Sigmoid colon (tissue), 4 donors: ENCODE measurements around the gene CNOT10.

Experiments
- EP300 ChIP-seq, 4 donors: sonication (generic); formaldehyde crosslinking; IDR thresholded peaks; one replicate each; pipeline ENCODE4 v1.6.1; 2017; ENCODE audit warnings: antibody characterized with exemption in 4 of 4
- TF ChIP-seq, protein P1 (sequence below), 4 experiments: fragments of 450-650 bp in 3 of 4; fragments of 200-600 bp in 1 of 4; IDR thresholded peaks; one replicate each; pipeline ENCODE4 v1.5.1; 2016 to 2019; ENCODE audit warnings: antibody characterized with exemption in 4 of 4, mild to moderate bottlenecking in 3 of 4, moderate library complexity in 2 of 4

DNA sequence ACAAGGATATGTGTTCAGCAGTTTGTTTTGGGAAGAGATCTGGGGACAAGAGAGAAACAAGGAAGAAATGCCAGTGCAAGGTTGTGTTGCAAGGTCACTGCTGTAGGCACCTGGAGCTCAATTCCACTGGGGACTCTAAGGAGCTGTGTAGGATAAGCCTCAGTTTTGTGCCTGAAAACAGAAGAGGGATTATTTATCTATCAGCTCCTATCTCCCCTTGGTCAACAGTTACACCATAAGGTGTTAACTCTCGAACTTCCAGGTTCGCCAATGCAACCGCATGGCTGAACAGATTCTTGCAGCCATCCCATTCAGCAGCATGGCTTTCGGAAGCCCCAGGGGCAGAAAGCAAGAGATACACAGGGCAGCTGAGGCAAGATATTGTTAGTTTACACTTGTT is 41.6 kb upstream of the CNOT10 start:
- TF ChIP-seq, protein P1, sequence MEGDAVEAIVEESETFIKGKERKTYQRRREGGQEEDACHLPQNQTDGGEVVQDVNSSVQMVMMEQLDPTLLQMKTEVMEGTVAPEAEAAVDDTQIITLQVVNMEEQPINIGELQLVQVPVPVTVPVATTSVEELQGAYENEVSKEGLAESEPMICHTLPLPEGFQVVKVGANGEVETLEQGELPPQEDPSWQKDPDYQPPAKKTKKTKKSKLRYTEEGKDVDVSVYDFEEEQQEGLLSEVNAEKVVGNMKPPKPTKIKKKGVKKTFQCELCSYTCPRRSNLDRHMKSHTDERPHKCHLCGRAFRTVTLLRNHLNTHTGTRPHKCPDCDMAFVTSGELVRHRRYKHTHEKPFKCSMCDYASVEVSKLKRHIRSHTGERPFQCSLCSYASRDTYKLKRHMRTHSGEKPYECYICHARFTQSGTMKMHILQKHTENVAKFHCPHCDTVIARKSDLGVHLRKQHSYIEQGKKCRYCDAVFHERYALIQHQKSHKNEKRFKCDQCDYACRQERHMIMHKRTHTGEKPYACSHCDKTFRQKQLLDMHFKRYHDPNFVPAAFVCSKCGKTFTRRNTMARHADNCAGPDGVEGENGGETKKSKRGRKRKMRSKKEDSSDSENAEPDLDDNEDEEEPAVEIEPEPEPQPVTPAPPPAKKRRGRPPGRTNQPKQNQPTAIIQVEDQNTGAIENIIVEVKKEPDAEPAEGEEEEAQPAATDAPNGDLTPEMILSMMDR (IDR thresholded peaks at IDR 0.05) = no peak
- TF ChIP-seq EP300 (IDR thresholded peaks at IDR 0.05) = no peak
